HCT116 (cell line): Measurements from ENCODE around the gene PLEKHO2. TPM values are rescaled to one million over a fixed set of nuclear protein-coding genes. Genes with fewer than 3 reads are reported as not detected.

Experiments
- ATAC-seq: fragments of 200-7000 bp; cut with Tn5 transposase; 2 replicates; pipeline ENCODE4 v1.9.1; 2020; ENCODE audit warnings: mild to moderate bottlenecking, moderate library complexity
- BruUV-seq: library from RNA; stranded (reverse); fragments of 400-500 nt; replicated peaks from 2 replicates; lab custom pipeline; 2021; lab: Mats Ljungman, UMichigan
- CTCF ChIA-PET: fragments of 300-600 bp; sonication (Branson Sonifier 250); formaldehyde crosslinking; loops from one replicate; lab custom pipeline; 2021; ENCODE audit warnings: antibody characterized with exemption; lab: Charles Lee
- POLR2A ChIA-PET: fragments of 300-600, 350-600 bp; sonication (Branson Sonifier 250); formaldehyde crosslinking; loops from one replicate; lab custom pipeline; 2021; ENCODE audit warnings: antibody characterized with exemption; lab: Charles Lee
- RAD21 ChIA-PET, 2 experiments: fragments of 300-600 bp; sonication (Branson Sonifier 250); formaldehyde crosslinking; loops; one replicate each; lab custom pipeline; 2023; ENCODE audit warnings: low total read pairs in 2 of 2; ENCODE audit not compliant: uncharacterized antibody in 2 of 2, unreplicated experiment in 2 of 2, low non-redundant PET in 1 of 2; lab: Charles Lee
- DNase-seq: peaks from one replicate; pipeline ENCODE4 v3.0.0-alpha.2; 2010; ENCODE audit warnings: low read depth, low spot score
- H2AFZ ChIP-seq: fragments of 200-600 bp; shearing (Covaris generic), sonication (generic); 2 replicates; pipeline ENCODE4 v1.6.1; 2017; ENCODE audit warnings: low read depth, mixed run types, mixed read lengths, antibody characterized with exemption, low read length; ENCODE audit not compliant: poor library complexity, severe bottlenecking
- H3K27ac ChIP-seq: 2 replicates; pipeline ENCODE4 v1.5.1; 2012; ENCODE audit warnings: low read depth, low read length
- H3K27me3 ChIP-seq: fragments of 200-600 bp; sonication (generic); 2 replicates; pipeline ENCODE4 v1.6.1; 2016; ENCODE audit warnings: mixed run types, low read length, mixed read lengths; ENCODE audit not compliant: insufficient read depth
- H3K36me3 ChIP-seq, 2 experiments: fragments of 200-500 bp in 1 of 2; fragments of 200-600 bp in 1 of 2; sonication (Bioruptor generic) in 1 of 2; sonication (generic) in 1 of 2; 2 replicates each; pipeline versions ENCODE4 v1.5.1 to v1.6.1; 2014 to 2016; ENCODE audit warnings: low read length in 2 of 2, inconsistent platforms in 1 of 2, mixed read lengths in 1 of 2, mixed run types in 1 of 2; ENCODE audit not compliant: insufficient read depth in 2 of 2, control insufficient read depth in 1 of 2
- H3K4me1 ChIP-seq, 2 experiments: fragments of 200-600 bp in 1 of 2; sonication (generic) in 1 of 2; 2 replicates each; pipeline versions ENCODE4 v1.5.1 to v1.6.1; 2012 to 2017; ENCODE audit warnings: low read length in 2 of 2, inconsistent platforms in 1 of 2, mild to moderate bottlenecking in 1 of 2, mixed read lengths in 1 of 2, mixed run types in 1 of 2, moderate library complexity in 1 of 2; ENCODE audit not compliant: insufficient read depth in 2 of 2, control insufficient read depth in 1 of 2
- H3K4me2 ChIP-seq: fragments of 200-600 bp; sonication (generic); 2 replicates; pipeline ENCODE4 v1.6.1; 2017; ENCODE audit warnings: mixed run types, low read length, mixed read lengths
- H3K4me3 ChIP-seq, 2 experiments: fragments of 200-600 bp in 1 of 2; sonication (generic) in 1 of 2; replicated peaks in 1 of 2; 2 replicates each; pipeline ENCODE4 v1.5.1; 2011 to 2016; ENCODE audit warnings: low read length in 2 of 2, control low read depth in 1 of 2, low read depth in 1 of 2, mild to moderate bottlenecking in 1 of 2, mixed read lengths in 1 of 2, mixed run types in 1 of 2
- H3K79me2 ChIP-seq: fragments of 200-600 bp; sonication (generic); 2 replicates; pipeline ENCODE4 v1.6.1; 2017; ENCODE audit warnings: mild to moderate bottlenecking, mixed run types, low read length, moderate library complexity, mixed read lengths; ENCODE audit not compliant: insufficient read depth
- H3K9ac ChIP-seq: fragments of 200-600 bp; sonication (generic); 2 replicates; pipeline ENCODE4 v1.6.1; 2016; ENCODE audit warnings: low read length, mixed read lengths
- H3K9me2 ChIP-seq: fragments of 200-600 bp; sonication (generic), shearing (Covaris generic); 2 replicates; pipeline ENCODE4 v1.6.1; 2017; ENCODE audit warnings: mixed run types, mild to moderate bottlenecking, moderate library complexity; ENCODE audit not compliant: insufficient read depth
- H3K9me3 ChIP-seq, 2 experiments: fragments of 200-500 bp in 1 of 2; fragments of 200-600 bp in 1 of 2; sonication (Bioruptor generic) in 1 of 2; sonication (generic) in 1 of 2; 2 replicates each; pipeline ENCODE4 v1.6.1; 2014 to 2017; ENCODE audit warnings: low read length in 2 of 2, mixed read lengths in 2 of 2, inconsistent platforms in 1 of 2, low read depth in 1 of 2, mild to moderate bottlenecking in 1 of 2, mixed run types in 1 of 2, moderate library complexity in 1 of 2; ENCODE audit not compliant: control insufficient read depth in 1 of 2, insufficient read depth in 1 of 2
- H4K20me1 ChIP-seq: fragments of 200-600 bp; sonication (generic), shearing (Covaris generic); 2 replicates; pipeline ENCODE4 v1.6.1; 2017; ENCODE audit warnings: mixed run types, mild to moderate bottlenecking, moderate library complexity; ENCODE audit not compliant: insufficient read depth
- ELF1 ChIP-seq: IDR thresholded peaks from 2 replicates; pipeline ENCODE4 v1.6.1; 2012; ENCODE audit warnings: low read depth, borderline replicate concordance
- JUND ChIP-seq: IDR thresholded peaks from 2 replicates; pipeline ENCODE4 v1.6.1; 2012
- POLR2AphosphoS5 ChIP-seq: IDR thresholded peaks from 2 replicates; pipeline ENCODE4 v1.6.1; 2011; ENCODE audit warnings: mild to moderate bottlenecking, low read depth, low read length, moderate library complexity
- RAD21 ChIP-seq: IDR thresholded peaks from 2 replicates; pipeline ENCODE4 v1.6.1; 2012; ENCODE audit warnings: low read depth, mild to moderate bottlenecking
- SP1 ChIP-seq: IDR thresholded peaks from 2 replicates; pipeline ENCODE4 v1.6.1; 2012; ENCODE audit warnings: low read depth
- SRF ChIP-seq: IDR thresholded peaks from 2 replicates; pipeline ENCODE4 v1.6.1; 2012; ENCODE audit warnings: low read depth
- YY1 ChIP-seq: IDR thresholded peaks from 2 replicates; pipeline ENCODE4 v1.6.1; 2011; ENCODE audit warnings: low read length, low read depth, moderate library complexity, mild to moderate bottlenecking; ENCODE audit not compliant: insufficient replicate concordance; ENCODE audit errors: extremely low read depth
- ZFX ChIP-seq: fragments of 450-650 bp; IDR thresholded peaks from 2 replicates; pipeline ENCODE4 v1.6.1; 2017
- intact Hi-C: fragments of 100-400 bp; cut with micrococcal nuclease; formaldehyde crosslinking; loops from 2 replicates; pipeline ENCODE4 v1.10.0; 2022
- total RNA-seq: library from RNA; stranded (reverse); gene quantifications from one replicate; pipeline ENCODE4 v1.2.1, GENCODE V29; 2021; ENCODE audit not compliant: unreplicated experiment
- TF ChIP-seq, protein P1 (sequence below): IDR thresholded peaks from 2 replicates; pipeline ENCODE4 v1.6.1; 2011; ENCODE audit warnings: mild to moderate bottlenecking, low read length, moderate library complexity; ENCODE audit not compliant: insufficient replicate concordance; ENCODE audit errors: extremely low read depth
- TF ChIP-seq, protein P2 (sequence below): IDR thresholded peaks from 2 replicates; pipeline ENCODE4 v1.6.1; 2012
- TF ChIP-seq, protein P3 (sequence below): IDR thresholded peaks from 2 replicates; pipeline ENCODE4 v1.6.1; 2012

PLEKHO2 gene
- total RNA-seq, 1 experiment from 2014 or later: 8.0 TPM

DNA sequence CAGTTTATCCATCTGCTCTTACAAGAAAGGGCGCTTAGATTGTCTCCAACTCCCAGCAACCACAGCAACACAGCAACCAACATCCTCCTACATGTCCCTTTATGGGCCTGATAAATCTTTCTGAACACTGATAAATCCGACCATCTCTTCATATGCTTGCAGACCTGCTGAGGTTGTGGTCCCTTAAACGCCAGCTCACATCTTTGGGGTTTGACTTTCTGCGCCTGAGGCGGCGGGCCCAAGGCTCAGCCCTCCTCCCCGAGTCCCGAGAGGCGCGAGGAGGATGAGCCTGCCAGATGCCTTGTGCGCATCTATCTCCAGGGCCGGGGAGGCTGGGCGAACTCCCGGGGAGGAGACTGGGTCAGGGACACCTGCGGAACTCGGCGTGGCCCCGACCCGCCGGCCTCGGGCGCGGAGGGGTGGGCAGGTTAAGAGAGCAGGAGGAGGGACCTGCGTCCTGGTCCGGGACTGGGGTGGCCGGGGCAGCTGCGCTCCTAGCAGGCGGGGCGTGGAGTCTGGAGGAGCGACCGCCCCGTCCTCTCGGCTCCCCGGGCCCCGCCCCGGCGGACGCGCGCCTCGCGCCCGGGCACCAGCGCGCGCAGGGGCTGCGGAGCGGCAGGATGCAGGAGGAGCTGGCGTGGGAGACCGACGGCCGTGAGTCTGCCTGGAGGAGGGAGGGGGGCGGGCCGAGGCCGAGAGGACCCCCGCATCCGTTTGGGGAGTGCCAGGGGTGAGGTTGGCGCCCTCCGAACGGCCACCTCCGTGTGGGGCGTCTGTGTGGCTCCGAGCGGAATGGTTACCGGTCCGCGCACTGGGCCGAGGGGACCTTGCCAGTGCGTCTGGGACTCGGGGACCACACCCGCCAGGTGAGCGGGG lies 69.8 kb downstream of the PLEKHO2 start, which contains the start of gene ANKDD1A (continued):
- TF ChIP-seq, protein P1, sequence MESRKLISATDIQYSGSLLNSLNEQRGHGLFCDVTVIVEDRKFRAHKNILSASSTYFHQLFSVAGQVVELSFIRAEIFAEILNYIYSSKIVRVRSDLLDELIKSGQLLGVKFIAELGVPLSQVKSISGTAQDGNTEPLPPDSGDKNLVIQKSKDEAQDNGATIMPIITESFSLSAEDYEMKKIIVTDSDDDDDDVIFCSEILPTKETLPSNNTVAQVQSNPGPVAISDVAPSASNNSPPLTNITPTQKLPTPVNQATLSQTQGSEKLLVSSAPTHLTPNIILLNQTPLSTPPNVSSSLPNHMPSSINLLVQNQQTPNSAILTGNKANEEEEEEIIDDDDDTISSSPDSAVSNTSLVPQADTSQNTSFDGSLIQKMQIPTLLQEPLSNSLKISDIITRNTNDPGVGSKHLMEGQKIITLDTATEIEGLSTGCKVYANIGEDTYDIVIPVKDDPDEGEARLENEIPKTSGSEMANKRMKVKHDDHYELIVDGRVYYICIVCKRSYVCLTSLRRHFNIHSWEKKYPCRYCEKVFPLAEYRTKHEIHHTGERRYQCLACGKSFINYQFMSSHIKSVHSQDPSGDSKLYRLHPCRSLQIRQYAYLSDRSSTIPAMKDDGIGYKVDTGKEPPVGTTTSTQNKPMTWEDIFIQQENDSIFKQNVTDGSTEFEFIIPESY: no peak

DNA sequence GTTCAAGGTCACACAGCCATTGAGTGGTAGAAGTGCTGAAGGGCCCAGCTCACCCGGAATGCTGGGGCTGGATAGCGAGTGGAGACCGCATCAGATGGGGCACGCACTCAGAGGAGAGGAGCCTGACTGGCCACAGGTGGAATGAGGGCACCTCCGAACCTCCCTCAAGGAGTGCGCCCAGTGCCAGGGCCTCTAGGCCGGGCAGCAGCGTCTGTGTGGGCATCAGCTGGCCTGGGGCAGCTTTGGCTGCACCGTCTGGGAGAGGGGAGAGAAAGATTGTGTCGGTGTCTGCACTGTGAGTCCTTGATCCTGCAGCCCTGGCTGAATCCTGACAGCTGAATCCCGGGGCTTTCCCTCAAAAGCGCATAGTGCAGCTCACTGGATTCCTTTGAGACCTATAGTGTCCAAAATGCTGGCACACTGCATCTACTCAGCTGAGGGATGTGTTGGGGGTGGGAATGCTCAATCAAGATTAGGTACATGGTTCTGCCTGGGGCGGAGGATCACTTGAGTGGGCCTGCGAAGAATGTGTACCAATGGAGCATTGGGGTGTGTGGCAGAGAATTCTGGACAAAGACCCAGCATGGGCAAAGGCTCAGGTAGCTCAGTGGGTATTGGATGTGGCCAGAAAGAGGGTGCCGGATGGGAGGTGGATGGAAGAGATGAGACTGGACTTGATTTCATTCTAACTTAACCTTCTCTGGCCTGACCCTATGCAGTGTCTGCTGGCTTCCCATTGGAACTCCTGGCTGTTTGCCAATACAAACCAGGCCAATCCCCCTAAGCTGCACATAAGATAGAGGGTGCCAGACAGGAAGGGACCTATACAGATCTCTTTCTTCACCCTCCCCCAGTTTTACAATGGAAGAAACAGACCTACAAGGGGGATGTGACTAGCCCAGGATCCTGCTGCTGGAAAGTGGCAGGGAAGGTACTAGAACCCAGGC lies 70.9 kb downstream of the PLEKHO2 start:
- Histone ChIP-seq H3K9me2 (no peaks in the 10 kb centered on the region), H3K4me2 (peak overlapping the region; percentile 100), H4K20me1 (no peaks in the 10 kb centered on the region), H3K4me3 (peak overlapping the region; percentile 61 to 84), H3K36me3 (no peaks in the 10 kb centered on the region), H3K79me2 (0 out of 2 replicates have a peak, but pooled peaks cover 6% of the 10 kb centered on the region), H3K27ac (no peak overlapping the region), H3K4me1 (peaks cover 2 to 19% of the 10 kb centered on the region in 2 experiments; a peak in 3 of 4 replicates), H3K9me3 (no peaks in the 10 kb centered on the region), H3K9ac (peak overlapping the region; percentile 68), H2AFZ (peak overlapping the region; percentile 97), H3K27me3 (no peaks in the 10 kb centered on the region)
- no peak for ATAC-seq
- intact Hi-C loops: no loop called here
- no TSS peak for BruUV-seq
- CTCF ChIA-PET: interaction anchor here (1.3 kb wide), 1 partner anchor 181 kb away, joined by 3 read pairs; no protein-coding TSS in a partner anchor
- POLR2A ChIA-PET: no interaction called here
- TF ChIP-seq, protein P2, sequence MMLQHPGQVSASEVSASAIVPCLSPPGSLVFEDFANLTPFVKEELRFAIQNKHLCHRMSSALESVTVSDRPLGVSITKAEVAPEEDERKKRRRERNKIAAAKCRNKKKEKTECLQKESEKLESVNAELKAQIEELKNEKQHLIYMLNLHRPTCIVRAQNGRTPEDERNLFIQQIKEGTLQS: no peak
- no peak for TF ChIP-seq YY1
- TF ChIP-seq, protein P3, sequence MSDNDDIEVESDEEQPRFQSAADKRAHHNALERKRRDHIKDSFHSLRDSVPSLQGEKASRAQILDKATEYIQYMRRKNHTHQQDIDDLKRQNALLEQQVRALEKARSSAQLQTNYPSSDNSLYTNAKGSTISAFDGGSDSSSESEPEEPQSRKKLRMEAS: no peak
- no peak for TF ChIP-seq ELF1
- TF ChIP-seq POLR2AphosphoS5: no peak
- no peak for TF ChIP-seq JUND
- no peak for TF ChIP-seq ZFX
- TF ChIP-seq SP1: no peak
- TF ChIP-seq RAD21: no peak
- no peak for TF ChIP-seq SRF
- no peak for DNase-seq
- RAD21 ChIA-PET: no interaction called here
